Naive thymus-derived CD4-positive, alpha-beta T cell (primary cell): ENCODE data around the gene SLAMF9. TPM values are rescaled to one million over a fixed set of nuclear protein-coding genes. Genes with fewer than 3 reads are reported as not detected.

Experiments used
- ATAC-seq: fragments of 150-1000 bp; cut with Tn5 transposase; 2 replicates; pipeline ENCODE4 v1.10.0; 2021; ENCODE audit warnings: mild to moderate bottlenecking, moderate library complexity
- CTCF ChIA-PET: fragments of 350-600 bp; sonication (Branson Sonifier 250); formaldehyde crosslinking; loops from one replicate; lab custom pipeline; 2021; ENCODE audit warnings: antibody characterized with exemption; lab: Charles Lee
- POLR2A ChIA-PET: fragments of 350-600 bp; sonication (Branson Sonifier 250); formaldehyde crosslinking; loops from one replicate; lab custom pipeline; 2021; ENCODE audit warnings: antibody characterized with exemption, inconsistent platforms; lab: Charles Lee
- DNase-seq, 9 donors: peaks; one replicate each; pipeline versions ENCODE4 v3.0.0 to v3.0.0-alpha.2; 2020 to 2022; ENCODE audit warnings: mixed read lengths in 1 of 9
- H3K27ac ChIP-seq: one replicate; pipeline ENCODE4 v1.7.0; 2013; ENCODE audit warnings: mild to moderate bottlenecking, low read depth, low read length, moderate library complexity
- H3K27me3 ChIP-seq, 2 donors: one replicate each; pipeline ENCODE4 v1.7.0; 2013; ENCODE audit warnings: low read length in 2 of 2, mild to moderate bottlenecking in 2 of 2, moderate library complexity in 2 of 2; ENCODE audit not compliant: control insufficient read depth in 2 of 2, insufficient read depth in 2 of 2
- H3K36me3 ChIP-seq, 3 experiments: 1 replicate in 2 of 3; 2 replicates in 1 of 3; pipeline ENCODE4 v1.7.0; 2013; ENCODE audit warnings: low read length in 3 of 3, mild to moderate bottlenecking in 3 of 3, moderate library complexity in 1 of 3; ENCODE audit not compliant: insufficient read depth in 3 of 3, control insufficient read depth in 2 of 3
- H3K4me1 ChIP-seq, 2 donors: one replicate each; pipeline ENCODE4 v1.7.0; 2013; ENCODE audit warnings: low read length in 2 of 2, mild to moderate bottlenecking in 2 of 2, moderate library complexity in 1 of 2; ENCODE audit not compliant: control insufficient read depth in 2 of 2, insufficient read depth in 2 of 2
- H3K4me3 ChIP-seq: 2 replicates; pipeline ENCODE4 v1.7.0; 2013; ENCODE audit warnings: mild to moderate bottlenecking, low read length
- H3K9me3 ChIP-seq, 3 experiments: 1 replicate in 2 of 3; 2 replicates in 1 of 3; pipeline ENCODE4 v1.7.0; 2013; ENCODE audit warnings: low read length in 3 of 3; ENCODE audit not compliant: control insufficient read depth in 2 of 3
- H3K27ac Mint-ChIP-seq, 9 donors: one replicate each; pipeline ENCODE4 v1.8.0; 2020 to 2022; ENCODE audit warnings: mixed read lengths in 9 of 9, mild to moderate bottlenecking in 8 of 9, moderate library complexity in 5 of 9, inconsistent platforms in 2 of 9
- H3K27me3 Mint-ChIP-seq, 5 donors: one replicate each; pipeline ENCODE4 v1.8.0; 2021 to 2022; ENCODE audit warnings: mixed read lengths in 5 of 5, mild to moderate bottlenecking in 1 of 5
- H3K36me3 Mint-ChIP-seq, 5 donors: one replicate each; pipeline ENCODE4 v1.8.0; 2020 to 2022; ENCODE audit warnings: mixed read lengths in 5 of 5, mild to moderate bottlenecking in 3 of 5, inconsistent platforms in 1 of 5
- H3K4me1 Mint-ChIP-seq, 7 donors: one replicate each; pipeline ENCODE4 v1.8.0; 2020 to 2022; ENCODE audit warnings: mixed read lengths in 7 of 7, mild to moderate bottlenecking in 3 of 7, inconsistent platforms in 1 of 7
- H3K4me3 Mint-ChIP-seq, 10 donors: one replicate each; pipeline ENCODE4 v1.8.0; 2020 to 2022; ENCODE audit warnings: mild to moderate bottlenecking in 10 of 10, mixed read lengths in 10 of 10, moderate library complexity in 6 of 10, inconsistent platforms in 2 of 10
- H3K9me3 Mint-ChIP-seq, 11 donors: one replicate each; pipeline ENCODE4 v1.8.0; 2020 to 2022; ENCODE audit warnings: mixed read lengths in 11 of 11, mild to moderate bottlenecking in 4 of 11, inconsistent platforms in 1 of 11, moderate library complexity in 1 of 11
- intact Hi-C, 2 donors: fragments of 100-400 bp; cut with micrococcal nuclease; formaldehyde crosslinking; loops; one replicate each; pipeline ENCODE4 v1.15.1; 2023
- polyA plus RNA-seq, 2 donors: library from polyadenylated mRNA; unstranded; fragments of 300-500 nt; fragmentation: Illumina TruSeq; gene quantifications; one replicate each; pipeline ENCODE4 v1.2.3, GENCODE V29; 2021
- total RNA-seq, 6 experiments: library from RNA in 5 of 6; stranded (reverse) in 5 of 6; gene quantifications; 1 replicate in 5 of 6; 2 replicates in 1 of 6; pipeline ENCODE4 v1.2.3 and lab custom pipeline; 2021 to 2026

SLAMF9 gene
- total and polyA plus RNA-seq, 7 experiments from 2014 or later = not detected

DNA sequence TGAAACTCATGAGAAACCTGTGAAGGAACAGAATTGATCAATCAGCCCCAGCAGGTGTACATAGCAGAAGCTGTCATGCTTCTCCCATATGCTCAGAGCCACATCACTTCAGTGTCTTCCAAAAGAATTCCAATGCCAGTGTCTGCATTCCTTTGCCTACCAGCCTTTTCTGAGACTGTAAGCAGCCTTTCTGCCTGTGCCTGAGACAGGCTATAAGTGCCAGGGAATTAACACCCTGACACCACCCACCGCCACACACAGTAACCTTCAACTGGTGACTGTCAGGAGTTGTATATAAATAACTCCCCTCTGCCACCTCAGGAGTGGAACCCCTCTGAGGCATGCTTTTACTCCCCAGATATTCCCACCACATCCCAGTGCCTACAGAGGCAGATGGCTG, 38.1 kb upstream of the SLAMF9 start:
- Histone ChIP-seq H3K9me3 (no peaks in the 10 kb centered on the region), H3K27ac (no peak overlapping the region), H3K27me3 (no peaks in the 10 kb centered on the region), H3K4me1 (no peaks in the 10 kb centered on the region), H3K4me3 (no peak overlapping the region), H3K36me3 (no peaks in the 10 kb centered on the region)
- H3K27ac Mint-ChIP-seq = no peak overlapping the region
- POLR2A ChIA-PET = no interaction called here
- ATAC-seq = no peak
- CTCF ChIA-PET = interaction anchor here (1.2 kb wide), 1 partner anchor 15 kb away, joined by 7 read pairs; no protein-coding TSS in a partner anchor
- peaks cover 0 to 8% (median 7%) of the 10 kb centered on the region in 7 donors for H3K4me1 Mint-ChIP-seq
- peaks cover 4 to 36% (median 12%) of the 10 kb centered on the region in 5 donors for H3K27me3 Mint-ChIP-seq
- DNase-seq = no peak
- intact Hi-C loops = no loop called here
- H3K36me3 Mint-ChIP-seq = no peaks in the 10 kb centered on the region
- no peak overlapping the region for H3K4me3 Mint-ChIP-seq
- no peaks in the 10 kb centered on the region for H3K9me3 Mint-ChIP-seq

DNA sequence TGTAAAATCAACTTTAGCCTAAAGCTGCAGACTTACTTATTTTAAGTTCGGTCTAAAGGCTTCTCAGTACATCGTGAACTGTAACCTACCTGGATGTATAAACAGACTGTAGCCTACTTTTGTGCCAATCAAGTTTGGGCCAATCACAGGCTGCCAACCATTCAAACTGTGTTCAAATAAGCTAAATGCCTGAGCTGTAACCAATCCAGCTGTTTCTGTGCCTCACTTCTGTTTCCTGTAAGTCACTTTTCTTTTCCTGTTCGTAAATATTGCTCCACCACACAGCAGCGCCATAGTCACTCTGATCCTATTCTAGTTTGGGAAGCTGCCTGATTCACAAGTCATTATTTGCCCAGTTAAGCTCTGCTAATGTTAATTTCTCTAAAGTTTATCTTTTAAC, 37.5 kb upstream of the SLAMF9 start:
- intact Hi-C loops = no loop called here
- ChIA-PET POLR2A (no interaction called here), CTCF (interaction anchor here (1.2 kb wide), 1 partner anchor 16 kb away, joined by 7 read pairs; no protein-coding TSS in a partner anchor)
- H3K27me3 Mint-ChIP-seq = peaks cover 5 to 39% (median 11%) of the 10 kb centered on the region in 5 donors
- Histone ChIP-seq H3K9me3 (no peaks in the 10 kb centered on the region), H3K27ac (no peak overlapping the region), H3K27me3 (no peaks in the 10 kb centered on the region), H3K4me3 (no peak overlapping the region), H3K36me3 (no peaks in the 10 kb centered on the region), H3K4me1 (no peaks in the 10 kb centered on the region)
- ATAC-seq (peak; percentile 74), DNase-seq (peak in 5 of 9 donors; percentile 4 to 18 (median 14))
- H3K9me3 Mint-ChIP-seq = no peaks in the 10 kb centered on the region
- H3K4me3 Mint-ChIP-seq = peak overlapping the region in 3 of 10 donors; percentile 2 to 37 (median 3)
- H3K27ac Mint-ChIP-seq = no peak overlapping the region
- H3K4me1 Mint-ChIP-seq = peaks cover 0 to 8% (median 7%) of the 10 kb centered on the region in 7 donors
- no peaks in the 10 kb centered on the region for H3K36me3 Mint-ChIP-seq

DNA sequence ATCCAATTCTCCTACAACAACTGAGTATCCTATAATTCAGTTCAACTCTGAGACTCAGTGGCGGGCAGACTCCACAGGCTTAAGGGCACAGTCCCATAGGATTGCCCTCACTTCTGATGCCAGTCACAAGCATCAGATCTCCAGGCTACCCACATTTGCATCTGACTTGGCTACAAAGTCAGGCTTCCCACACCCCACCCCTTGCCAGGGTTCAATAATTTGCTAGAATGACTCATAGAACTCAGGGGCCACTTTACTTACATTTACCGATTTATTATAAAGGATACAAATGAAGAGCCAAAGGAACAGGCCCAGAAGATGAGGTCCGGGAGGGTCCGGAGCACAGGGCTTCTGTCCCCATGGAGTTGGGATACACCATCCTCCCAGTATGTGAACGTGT, 36.0 kb upstream of the SLAMF9 start:
- DNase-seq = no peak
- Mint-ChIP-seq H3K27me3 (peaks cover 8 to 28% (median 14%) of the 10 kb centered on the region in 5 donors), H3K9me3 (no peaks in the 10 kb centered on the region), H3K4me1 (peaks cover 0 to 8% (median 7%) of the 10 kb centered on the region in 7 donors), H3K27ac (no peak overlapping the region), H3K4me3 (no peak overlapping the region), H3K36me3 (no peaks in the 10 kb centered on the region)
- Histone ChIP-seq H3K4me1 (no peaks in the 10 kb centered on the region), H3K36me3 (no peaks in the 10 kb centered on the region), H3K27ac (no peak overlapping the region), H3K27me3 (no peaks in the 10 kb centered on the region), H3K4me3 (no peak overlapping the region), H3K9me3 (no peaks in the 10 kb centered on the region)
- ChIA-PET POLR2A (no interaction called here), CTCF (interaction anchor here (0.6 kb wide), 1 partner anchor 97 kb away, joined by 3 read pairs; no protein-coding TSS in a partner anchor)
- no peak for ATAC-seq
- intact Hi-C loops = no loop called here

DNA sequence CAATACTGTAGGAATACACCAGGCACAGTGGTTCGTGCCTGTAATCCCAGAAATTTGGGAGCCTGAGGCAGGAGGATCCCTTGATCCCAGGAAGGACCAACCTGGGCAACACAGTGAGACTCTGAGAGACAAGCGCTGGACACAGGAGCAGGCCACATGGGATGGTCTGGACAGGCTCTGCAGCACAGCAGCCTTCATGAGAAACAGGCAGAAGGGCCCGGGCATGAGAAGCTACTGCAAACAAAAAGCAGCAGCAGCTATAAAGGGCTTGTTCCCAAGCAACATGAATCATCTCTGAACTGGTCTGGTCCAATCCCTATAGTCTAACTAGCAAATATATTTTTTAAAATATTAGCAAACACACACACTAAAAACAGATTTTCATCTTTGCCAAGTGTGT, 35.5 kb upstream of the SLAMF9 start:
- Histone ChIP-seq H3K36me3 (no peaks in the 10 kb centered on the region), H3K4me3 (no peak overlapping the region), H3K27ac (no peak overlapping the region), H3K27me3 (no peaks in the 10 kb centered on the region), H3K9me3 (no peaks in the 10 kb centered on the region), H3K4me1 (no peaks in the 10 kb centered on the region)
- no peak overlapping the region for H3K4me3 Mint-ChIP-seq
- DNase-seq (no peak), ATAC-seq (no peak)
- intact Hi-C loops = no loop called here
- no peaks in the 10 kb centered on the region for H3K9me3 Mint-ChIP-seq
- no peak overlapping the region for H3K27ac Mint-ChIP-seq
- no peaks in the 10 kb centered on the region for H3K36me3 Mint-ChIP-seq
- H3K4me1 Mint-ChIP-seq = peaks cover 0 to 8% (median 7%) of the 10 kb centered on the region in 7 donors
- POLR2A ChIA-PET = interaction anchor here (0.9 kb wide), 1 partner anchor 41 kb away, joined by 3 read pairs; no protein-coding TSS in a partner anchor
- CTCF ChIA-PET = no interaction called here
- peaks cover 8 to 29% (median 14%) of the 10 kb centered on the region in 5 donors for H3K27me3 Mint-ChIP-seq

DNA sequence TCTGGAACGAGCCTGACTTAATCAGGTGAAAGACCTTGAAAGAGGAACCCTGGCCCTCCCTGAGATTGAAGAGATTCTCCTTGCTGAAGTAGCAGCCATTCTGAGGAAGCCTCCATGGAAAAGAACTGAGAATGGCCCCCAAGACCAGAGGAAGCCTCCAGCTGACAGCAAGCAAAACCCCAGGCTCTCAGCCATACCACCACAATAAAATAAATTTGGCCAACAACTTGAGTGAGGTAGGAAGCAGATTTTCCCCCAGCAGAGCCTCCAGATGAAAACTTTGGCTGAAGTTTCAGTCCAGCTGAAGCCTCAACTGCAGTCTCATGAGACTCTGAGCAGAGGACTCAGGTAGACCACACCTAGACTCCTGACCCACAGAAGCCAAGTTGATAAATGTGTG, 34.0 kb upstream of the SLAMF9 start:
- H3K27ac ChIP-seq = no peak overlapping the region
- CTCF ChIA-PET = no interaction called here
- no peaks in the 10 kb centered on the region for H3K4me1 ChIP-seq
- no peak overlapping the region for H3K4me3 ChIP-seq
- POLR2A ChIA-PET = interaction anchor here (1.0 kb wide), 1 partner anchor 9 kb away, joined by 3 read pairs; no protein-coding TSS in a partner anchor
- H3K4me3 Mint-ChIP-seq = no peak overlapping the region
- no peaks in the 10 kb centered on the region for H3K9me3 Mint-ChIP-seq
- H3K4me1 Mint-ChIP-seq = peaks cover 0 to 8% (median 7%) of the 10 kb centered on the region in 7 donors
- ATAC-seq = no peak
- no peak for DNase-seq
- H3K36me3 Mint-ChIP-seq = no peaks in the 10 kb centered on the region
- H3K27ac Mint-ChIP-seq = no peak overlapping the region
- no peaks in the 10 kb centered on the region for H3K27me3 ChIP-seq
- H3K36me3 ChIP-seq = no peaks in the 10 kb centered on the region
- H3K27me3 Mint-ChIP-seq = peaks cover 8 to 31% (median 15%) of the 10 kb centered on the region in 5 donors
- H3K9me3 ChIP-seq = no peaks in the 10 kb centered on the region
- intact Hi-C loops = no loop called here

DNA sequence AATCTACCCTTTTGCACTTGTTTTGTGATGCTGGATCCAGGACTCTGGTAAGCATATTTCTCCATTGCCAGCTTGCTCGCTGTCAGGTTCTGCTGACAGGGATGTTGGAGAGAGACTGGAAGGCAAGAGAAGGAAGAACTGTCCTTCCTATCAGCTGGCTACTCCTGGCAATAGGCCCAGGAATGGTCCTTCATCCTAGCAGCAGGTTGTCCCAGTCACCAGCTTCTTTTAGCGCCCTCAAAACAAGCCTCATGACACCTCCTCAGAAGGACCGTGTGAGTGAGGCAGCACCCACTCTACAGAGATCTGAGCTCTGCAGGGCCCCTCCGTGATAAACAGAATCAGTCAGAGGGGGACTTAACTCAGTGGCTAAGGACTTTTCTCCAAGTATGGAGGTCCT, 33.1 kb upstream of the SLAMF9 start:
- H3K36me3 Mint-ChIP-seq = no peaks in the 10 kb centered on the region
- no peak overlapping the region for H3K4me3 ChIP-seq
- H3K4me1 ChIP-seq = no peaks in the 10 kb centered on the region
- ChIA-PET CTCF (no interaction called here), POLR2A (no interaction called here)
- H3K36me3 ChIP-seq = no peaks in the 10 kb centered on the region
- peaks cover 13 to 32% (median 18%) of the 10 kb centered on the region in 5 donors for H3K27me3 Mint-ChIP-seq
- intact Hi-C loops = no loop called here
- ATAC-seq (no peak), DNase-seq (no peak)
- H3K27me3 ChIP-seq = no peaks in the 10 kb centered on the region
- H3K4me3 Mint-ChIP-seq = no peak overlapping the region
- H3K27ac ChIP-seq = no peak overlapping the region
- no peaks in the 10 kb centered on the region for H3K9me3 ChIP-seq
- H3K4me1 Mint-ChIP-seq = peaks cover 0 to 8% (median 7%) of the 10 kb centered on the region in 7 donors
- H3K27ac Mint-ChIP-seq = no peak overlapping the region
- H3K9me3 Mint-ChIP-seq = no peaks in the 10 kb centered on the region

DNA sequence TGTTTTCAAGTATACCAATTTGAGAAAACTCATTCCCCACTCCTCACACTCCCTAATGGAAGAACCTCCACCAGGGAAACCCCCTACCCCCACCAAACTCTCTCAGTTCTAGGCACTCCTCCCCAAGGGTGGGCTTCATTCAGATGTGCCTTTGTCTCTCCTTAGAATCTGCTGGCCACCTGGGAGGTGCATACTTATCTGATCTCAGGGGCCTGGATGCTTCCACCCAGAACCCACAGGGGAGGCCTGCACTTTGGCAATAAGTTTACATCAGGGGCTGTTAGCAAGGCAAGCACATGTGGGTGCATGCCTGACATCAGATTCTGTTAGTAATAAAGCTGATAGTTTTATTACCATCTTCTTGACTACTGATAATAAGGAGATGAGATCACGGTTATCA, 32.5 kb upstream of the SLAMF9 start:
- peaks cover 0 to 3% (median 0%) of the 10 kb centered on the region in 5 donors for H3K36me3 Mint-ChIP-seq
- H3K27ac Mint-ChIP-seq = no peak overlapping the region
- no peaks in the 10 kb centered on the region for H3K36me3 ChIP-seq
- no peaks in the 10 kb centered on the region for H3K4me1 ChIP-seq
- H3K27me3 Mint-ChIP-seq = peaks cover 13 to 33% (median 24%) of the 10 kb centered on the region in 5 donors
- peaks cover 0 to 5% (median 3%) of the 10 kb centered on the region in 7 donors for H3K4me1 Mint-ChIP-seq
- intact Hi-C loops = no loop called here
- ATAC-seq (no peak), DNase-seq (no peak)
- H3K9me3 Mint-ChIP-seq = no peaks in the 10 kb centered on the region
- H3K4me3 ChIP-seq = no peak overlapping the region
- no peak overlapping the region for H3K27ac ChIP-seq
- no peaks in the 10 kb centered on the region for H3K27me3 ChIP-seq
- H3K4me3 Mint-ChIP-seq = no peak overlapping the region
- no peaks in the 10 kb centered on the region for H3K9me3 ChIP-seq
- ChIA-PET POLR2A (no interaction called here), CTCF (no interaction called here)
